T-helper 17 cell (primary cell): Measurements from ENCODE around the gene CNP. TPM values are rescaled to one million over a fixed set of nuclear protein-coding genes. Genes with fewer than 3 reads are reported as not detected.

Source experiments
- ATAC-seq: fragments of 150-1000 bp; cut with Tn5 transposase; 2 replicates; pipeline ENCODE4 v1.10.0; 2021; ENCODE audit warnings: mild to moderate bottlenecking, moderate library complexity
- DNase-seq, 3 donors: peaks; one replicate each; pipeline versions ENCODE4 v3.0.0 to v3.0.0-alpha.2; 2020 to 2021
- H3K9me3 ChIP-seq: one replicate; pipeline ENCODE4 v1.7.0; 2013; ENCODE audit warnings: low read length, mild to moderate bottlenecking; ENCODE audit not compliant: control insufficient read depth, poor library complexity, severe bottlenecking
- H3K27ac Mint-ChIP-seq: one replicate; pipeline ENCODE4 v1.8.0; 2022; ENCODE audit warnings: mild to moderate bottlenecking, moderate library complexity, mixed read lengths
- H3K27me3 Mint-ChIP-seq: one replicate; pipeline ENCODE4 v1.8.0; 2022; ENCODE audit warnings: mixed read lengths
- H3K36me3 Mint-ChIP-seq: one replicate; pipeline ENCODE4 v1.8.0; 2022; ENCODE audit warnings: low read depth, mixed read lengths
- H3K4me1 Mint-ChIP-seq: one replicate; pipeline ENCODE4 v1.8.0; 2022; ENCODE audit warnings: mild to moderate bottlenecking, mixed read lengths
- H3K4me3 Mint-ChIP-seq: one replicate; pipeline ENCODE4 v1.8.0; 2022; ENCODE audit warnings: mild to moderate bottlenecking, moderate library complexity, mixed read lengths
- total RNA-seq, 4 donors: library from RNA in 2 of 4; stranded (reverse) in 2 of 4; gene quantifications; one replicate each; pipeline ENCODE4 v1.2.3 and lab custom pipeline; 2022 to 2026

Gene CNP
- total RNA-seq, 2 donors from 2014 or later = 21.0 to 23.4 TPM

DNA sequence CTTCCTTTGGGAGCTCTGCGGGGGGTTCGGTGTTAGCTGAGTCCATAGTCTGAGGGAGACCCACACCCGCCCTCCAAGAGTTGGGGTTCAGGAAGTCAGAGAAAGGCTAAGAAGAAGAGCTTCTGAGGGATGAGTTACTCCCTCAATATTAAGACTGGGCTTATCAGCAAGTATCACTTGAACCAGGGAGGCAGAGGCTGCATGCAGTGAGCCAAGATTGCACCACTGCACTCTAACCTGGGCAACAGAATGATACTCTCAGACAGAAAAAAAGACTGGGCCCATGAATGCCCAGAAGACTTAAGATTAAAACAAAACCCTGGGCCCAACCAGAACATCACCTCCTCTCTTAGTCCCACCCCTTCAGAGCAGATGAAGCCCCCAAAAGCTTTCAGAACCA lies 59.3 kb downstream of the CNP start:
- Mint-ChIP-seq H3K4me3 (no peak overlapping the region), H3K27me3 (peaks cover 8% of the 10 kb centered on the region), H3K27ac (no peak overlapping the region), H3K4me1 (peaks cover 19% of the 10 kb centered on the region), H3K36me3 (peaks cover 7% of the 10 kb centered on the region)
- DNase-seq = no peak
- ATAC-seq = no peak
- H3K9me3 ChIP-seq = no peaks in the 10 kb centered on the region

DNA sequence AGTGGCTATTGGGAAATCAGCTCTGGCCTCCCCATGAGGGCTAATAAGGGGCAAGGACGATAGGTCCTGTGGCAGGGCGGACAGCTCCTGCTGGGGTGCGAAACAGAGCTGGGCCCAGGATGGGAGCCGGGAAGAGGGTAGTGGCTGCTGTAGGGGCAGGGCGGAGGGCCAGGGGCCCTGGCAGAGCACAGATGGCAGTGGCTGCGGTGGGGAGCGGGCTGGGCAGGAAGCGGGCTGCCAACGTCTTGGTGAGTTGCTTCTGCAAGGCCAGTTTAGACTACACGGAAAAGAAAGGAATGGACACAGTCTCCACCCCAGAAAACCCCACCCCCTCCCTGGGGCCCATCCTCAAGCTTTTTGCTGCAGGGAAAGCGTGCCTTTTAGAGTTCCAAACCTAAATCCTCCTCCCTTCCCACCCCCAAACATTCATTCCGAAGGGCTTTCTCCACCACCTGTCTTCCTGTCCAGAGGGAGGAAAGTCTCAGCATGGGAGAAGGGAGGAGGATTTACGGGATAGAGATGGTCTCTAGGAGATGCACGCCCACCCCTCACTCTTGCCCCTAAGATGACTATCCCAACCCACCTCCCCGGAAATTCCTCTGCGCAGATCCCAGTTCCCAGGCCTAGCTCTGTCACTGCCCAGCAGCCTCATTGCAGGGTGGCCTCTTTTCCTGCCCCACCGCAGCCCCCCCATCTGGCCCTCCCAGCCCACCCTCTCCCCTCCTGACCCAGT lies 60.4 kb downstream of the CNP start:
- Mint-ChIP-seq H3K27me3 (peaks cover 8% of the 10 kb centered on the region), H3K4me1 (peaks cover 12% of the 10 kb centered on the region), H3K27ac (no peak overlapping the region), H3K36me3 (peaks cover 6% of the 10 kb centered on the region), H3K4me3 (no peak overlapping the region)
- no peak for ATAC-seq
- no peak for DNase-seq
- no peaks in the 10 kb centered on the region for H3K9me3 ChIP-seq

Other genes starting within 250 kb of the CNP start
- 1 to 10 TPM in 1 of 2 donors, under 1 TPM in 1; 0.15 to 1.3 TPM for gene HAP1, start 232.2 kb upstream of the CNP start, total RNA-seq
- gene JUP, start 180.1 kb upstream of the CNP start, total RNA-seq = 1 to 10 TPM in 1 of 2 donors, under 1 TPM in 1; 0.63 to 1.4 TPM
- gene P3H4, start 154.8 kb upstream of the CNP start, total RNA-seq = 1 to 10 TPM; 1.7 to 2.0 TPM
- not detected for gene FKBP10, start 153.8 kb upstream of the CNP start, total RNA-seq
- 10 to 100 TPM; 23.1 to 28.9 TPM for gene NT5C3B, start 130.6 kb upstream of the CNP start, total RNA-seq
- not detected for gene KLHL10, start 129.0 kb upstream of the CNP start, total RNA-seq
- gene KLHL11, start 101.4 kb upstream of the CNP start, total RNA-seq = 10 to 100 TPM; 17.7 to 31.6 TPM
- gene ACLY, start 47.8 kb upstream of the CNP start, total RNA-seq = 10 to 100 TPM; 65.5 to 73.4 TPM
- 1 to 10 TPM; 3.7 to 4.3 TPM for gene ODAD4, start 36.2 kb upstream of the CNP start, total RNA-seq
- 100 to 1,000 TPM; 113 to 124 TPM for gene DNAJC7, start 50.6 kb downstream of the CNP start, total RNA-seq
- 10 to 100 TPM; 14.3 to 15.6 TPM for gene NKIRAS2, start 53.3 kb downstream of the CNP start, total RNA-seq
- under 1 TPM; 0.65 to 0.85 TPM for gene C17orf113, start 83.8 kb downstream of the CNP start, total RNA-seq
- gene ZNF385C, start 131.7 kb downstream of the CNP start, total RNA-seq = under 1 TPM; 0.16 to 0.20 TPM
- 10 to 100 TPM; 16.9 to 24.0 TPM for gene DHX58, start 145.9 kb downstream of the CNP start, total RNA-seq
- 10 to 100 TPM; 33.3 to 35.5 TPM for gene KAT2A, start 154.6 kb downstream of the CNP start, total RNA-seq
- not detected for gene HSPB9, start 156.0 kb downstream of the CNP start, total RNA-seq
- 10 to 100 TPM; 74.3 to 97.9 TPM for gene RAB5C, start 188.2 kb downstream of the CNP start, total RNA-seq
- gene KCNH4, start 214.3 kb downstream of the CNP start, total RNA-seq = under 1 TPM; 0.45 to 0.94 TPM
- gene HCRT, start 218.7 kb downstream of the CNP start, total RNA-seq = not detected
- 10 to 100 TPM; 12.4 to 13.5 TPM for gene GHDC, start 227.7 kb downstream of the CNP start, total RNA-seq